Esophagus squamous epithelium (tissue), 4 donors: ENCODE results near the gene CDK2.

ENCODE experiments used
- POLR2A ChIP-seq, 4 donors: fragments of 450-650 bp; IDR thresholded peaks; one replicate each; pipeline ENCODE4 v1.6.1; 2017; ENCODE audit warnings: antibody characterized with exemption in 4 of 4, mild to moderate bottlenecking in 4 of 4, moderate library complexity in 3 of 4
- TF ChIP-seq, protein P1 (sequence below), 6 experiments: fragments of 450-650 bp in 4 of 6; fragments of 200-600 bp in 2 of 6; sonication (generic) in 2 of 6; IDR thresholded peaks; one replicate each; pipeline ENCODE4 v1.5.1; 2016 to 2019; ENCODE audit warnings: antibody characterized with exemption in 6 of 6, mild to moderate bottlenecking in 4 of 6, moderate library complexity in 4 of 6

DNA sequence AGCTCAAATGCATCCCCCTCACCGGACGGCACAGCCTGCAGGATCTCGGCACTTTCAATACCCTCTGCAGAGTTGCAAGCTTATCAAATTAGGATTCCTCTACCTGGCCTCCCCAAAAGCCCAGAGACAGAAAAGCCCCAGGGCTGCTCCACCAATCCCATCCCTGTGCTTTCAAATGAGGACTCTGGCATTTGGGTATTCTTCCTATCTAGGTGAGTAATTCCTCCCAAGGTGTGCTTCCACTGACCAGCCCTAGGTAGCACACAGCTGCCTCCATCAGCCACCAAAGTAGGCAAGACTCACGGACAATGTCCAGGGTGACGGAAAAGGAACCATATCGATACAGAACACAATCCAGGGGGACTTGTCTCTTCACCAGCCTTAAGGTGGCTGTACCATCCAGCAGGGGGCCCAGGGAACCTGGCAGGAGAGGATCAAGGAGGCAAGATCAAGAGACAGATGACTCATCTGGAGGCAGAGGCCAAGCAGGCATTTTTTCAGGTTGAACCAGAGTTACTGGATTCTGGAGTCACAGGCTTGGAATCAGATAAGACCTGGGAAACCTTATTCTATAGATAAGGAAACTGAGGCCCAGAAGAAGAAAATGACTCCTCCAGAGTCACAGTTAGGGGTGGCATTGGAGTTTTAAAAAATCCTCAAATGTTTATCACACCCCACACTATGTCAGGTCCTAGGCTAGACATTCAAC, 10.7 kb upstream of the CDK2 start:
- TF ChIP-seq POLR2A (IDR thresholded peaks at IDR 0.05), result no peak
- TF ChIP-seq, protein P1, sequence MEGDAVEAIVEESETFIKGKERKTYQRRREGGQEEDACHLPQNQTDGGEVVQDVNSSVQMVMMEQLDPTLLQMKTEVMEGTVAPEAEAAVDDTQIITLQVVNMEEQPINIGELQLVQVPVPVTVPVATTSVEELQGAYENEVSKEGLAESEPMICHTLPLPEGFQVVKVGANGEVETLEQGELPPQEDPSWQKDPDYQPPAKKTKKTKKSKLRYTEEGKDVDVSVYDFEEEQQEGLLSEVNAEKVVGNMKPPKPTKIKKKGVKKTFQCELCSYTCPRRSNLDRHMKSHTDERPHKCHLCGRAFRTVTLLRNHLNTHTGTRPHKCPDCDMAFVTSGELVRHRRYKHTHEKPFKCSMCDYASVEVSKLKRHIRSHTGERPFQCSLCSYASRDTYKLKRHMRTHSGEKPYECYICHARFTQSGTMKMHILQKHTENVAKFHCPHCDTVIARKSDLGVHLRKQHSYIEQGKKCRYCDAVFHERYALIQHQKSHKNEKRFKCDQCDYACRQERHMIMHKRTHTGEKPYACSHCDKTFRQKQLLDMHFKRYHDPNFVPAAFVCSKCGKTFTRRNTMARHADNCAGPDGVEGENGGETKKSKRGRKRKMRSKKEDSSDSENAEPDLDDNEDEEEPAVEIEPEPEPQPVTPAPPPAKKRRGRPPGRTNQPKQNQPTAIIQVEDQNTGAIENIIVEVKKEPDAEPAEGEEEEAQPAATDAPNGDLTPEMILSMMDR (IDR thresholded peaks at IDR 0.05), result peak in 5 of 6 experiments; percentile 32 to 71 (median 56)
